Activated T-cell treated with anti-CD3 and anti-CD28 coated beads, Interleukin-2, amount 50 U/mL, for 4 hours (primary cell): ENCODE data around the gene TRAF2. TPM values are rescaled to one million over a fixed set of nuclear protein-coding genes. Genes with fewer than 3 reads are reported as not detected.
A peak's percentile ranks its signal among the peaks of the same experiment; 100 is the strongest.

Experiments used
- ATAC-seq, 2 donors: fragments of 200-7000 bp; cut with Tn5 transposase; one replicate each; pipeline ENCODE4 v1.10.0; 2021
- DNase-seq: peaks from one replicate; pipeline ENCODE4 v3.0.0-alpha.2; 2020
- H3K27me3 Mint-ChIP-seq: one replicate; pipeline ENCODE4 v1.8.0; 2021; ENCODE audit warnings: low read depth, mixed read lengths
- H3K36me3 Mint-ChIP-seq: one replicate; pipeline ENCODE4 v1.8.0; 2022; ENCODE audit warnings: mixed read lengths; ENCODE audit not compliant: insufficient read depth
- H3K4me1 Mint-ChIP-seq: one replicate; pipeline ENCODE4 v1.8.0; 2021; ENCODE audit warnings: low read depth, mixed read lengths
- H3K4me3 Mint-ChIP-seq: one replicate; pipeline ENCODE4 v1.8.0; 2021; ENCODE audit warnings: mild to moderate bottlenecking, moderate library complexity, mixed read lengths
- H3K9me3 Mint-ChIP-seq: one replicate; pipeline ENCODE4 v1.8.0; 2021; ENCODE audit warnings: mixed read lengths
- total RNA-seq, 3 donors: library from RNA; stranded (reverse); gene quantifications; one replicate each; pipeline ENCODE4 v1.2.1, GENCODE V29; 2021

Gene TRAF2
- total RNA-seq, 3 donors from 2014 or later: 64.3 to 73.4 (median 68.8) TPM

DNA sequence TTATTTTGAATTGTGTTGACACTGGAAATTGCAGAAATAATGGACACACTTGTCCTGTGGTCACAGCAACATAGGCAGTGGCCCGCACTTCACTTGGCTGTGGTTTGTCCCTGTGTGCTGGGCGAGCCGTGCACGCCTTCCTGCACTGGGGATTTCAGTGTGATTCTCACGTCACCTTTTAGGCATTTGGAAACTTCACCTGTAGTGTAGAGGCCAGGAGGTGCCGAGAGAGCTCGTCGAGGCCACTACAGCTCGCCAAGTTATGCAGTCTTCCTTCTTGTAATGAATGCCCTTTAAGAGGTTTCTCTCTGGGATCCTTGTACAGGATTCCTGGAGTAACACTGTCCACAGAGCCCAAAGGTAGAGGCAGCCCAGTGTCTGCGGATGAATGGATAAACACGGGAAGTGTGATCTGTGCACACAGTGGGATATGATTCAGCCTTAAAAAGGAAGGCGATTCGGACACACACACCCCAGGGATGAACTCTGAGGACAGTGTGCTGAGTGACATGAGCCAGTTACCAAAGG is 14.7 kb downstream of the TRAF2 start:
- H3K9me3 Mint-ChIP-seq: no peaks in the 10 kb centered on the region
- H3K36me3 Mint-ChIP-seq: peaks cover 22% of the 10 kb centered on the region
- H3K27me3 Mint-ChIP-seq: no peaks in the 10 kb centered on the region
- peaks cover 45% of the 10 kb centered on the region for H3K4me1 Mint-ChIP-seq
- ATAC-seq (no peak), DNase-seq (no peak)
- peak overlapping the region; percentile 72 for H3K4me3 Mint-ChIP-seq

DNA sequence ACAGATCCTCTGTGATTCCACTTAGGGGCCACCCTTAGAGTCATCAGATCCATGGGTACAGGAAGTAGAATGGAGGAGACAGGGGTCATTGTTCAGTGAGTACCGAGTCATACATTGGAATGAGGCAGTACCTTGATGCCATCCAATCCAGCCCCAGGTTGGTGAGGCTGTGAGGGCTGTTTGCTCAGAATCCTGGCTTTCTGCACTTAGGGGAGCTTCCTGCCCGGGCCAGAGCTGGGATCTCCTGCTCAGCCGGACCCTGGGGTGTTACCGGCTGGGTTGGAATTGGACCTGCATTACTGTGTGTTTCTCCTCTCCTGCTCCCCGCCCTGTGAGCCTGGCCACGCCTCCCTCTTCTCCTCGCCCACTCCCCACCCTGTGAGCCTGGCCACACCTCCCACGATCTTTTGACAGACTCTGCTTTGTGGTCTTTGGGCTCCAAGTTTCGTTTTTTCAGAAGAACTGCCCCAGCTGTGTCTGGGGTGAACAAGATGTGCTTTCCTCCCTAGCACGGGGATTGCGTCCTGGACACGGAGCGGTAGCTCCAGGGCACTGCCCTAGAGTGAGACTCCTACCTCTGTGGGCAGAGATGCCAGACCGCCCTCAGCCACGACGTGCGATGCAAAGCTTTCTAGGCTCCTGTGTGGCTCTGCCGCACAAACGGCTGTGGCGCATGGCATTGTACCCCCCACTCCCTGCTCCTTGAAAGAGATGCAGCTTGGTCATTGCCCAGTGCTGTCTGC is 15.4 kb downstream of the TRAF2 start:
- ATAC-seq: peak; percentile 68 to 78
- Mint-ChIP-seq H3K36me3 (peaks cover 24% of the 10 kb centered on the region), H3K27me3 (no peaks in the 10 kb centered on the region), H3K4me1 (peaks cover 47% of the 10 kb centered on the region), H3K4me3 (peak overlapping the region; percentile 72), H3K9me3 (no peaks in the 10 kb centered on the region)
- peak; percentile 73 for DNase-seq

DNA sequence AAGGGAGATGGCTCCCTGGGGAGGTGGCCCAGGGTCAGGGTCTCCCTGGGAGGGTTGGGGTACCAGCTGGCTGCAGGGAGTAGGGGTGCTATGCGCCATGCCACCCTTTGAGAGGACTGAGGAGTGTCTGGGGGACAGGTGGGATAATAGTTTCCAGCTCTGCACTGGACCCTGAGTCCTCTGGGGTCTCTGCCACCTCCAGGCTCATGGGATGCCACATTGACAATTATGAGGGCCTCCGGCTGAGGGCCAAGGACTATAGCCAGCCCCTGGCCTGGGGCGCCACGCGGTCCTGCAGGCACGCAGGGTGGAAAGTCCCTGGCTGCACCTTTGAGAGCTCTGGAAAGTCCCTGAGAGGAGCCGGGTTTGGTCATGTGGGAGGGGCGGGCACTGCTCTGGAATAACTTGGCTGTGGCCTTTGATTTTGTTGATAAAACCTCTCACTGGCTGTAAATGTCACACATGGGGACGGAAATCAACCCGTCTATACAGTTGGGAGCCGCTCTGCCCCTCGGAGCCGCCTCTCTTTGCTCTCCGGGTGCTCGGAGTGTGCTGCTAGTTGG is 16.0 kb downstream of the TRAF2 start:
- peak; percentile 92 to 93 for ATAC-seq
- DNase-seq: peak; percentile 80
- Mint-ChIP-seq H3K27me3 (no peaks in the 10 kb centered on the region), H3K9me3 (no peaks in the 10 kb centered on the region), H3K36me3 (peaks cover 24% of the 10 kb centered on the region), H3K4me1 (peaks cover 43% of the 10 kb centered on the region), H3K4me3 (peak overlapping the region; percentile 72)

DNA sequence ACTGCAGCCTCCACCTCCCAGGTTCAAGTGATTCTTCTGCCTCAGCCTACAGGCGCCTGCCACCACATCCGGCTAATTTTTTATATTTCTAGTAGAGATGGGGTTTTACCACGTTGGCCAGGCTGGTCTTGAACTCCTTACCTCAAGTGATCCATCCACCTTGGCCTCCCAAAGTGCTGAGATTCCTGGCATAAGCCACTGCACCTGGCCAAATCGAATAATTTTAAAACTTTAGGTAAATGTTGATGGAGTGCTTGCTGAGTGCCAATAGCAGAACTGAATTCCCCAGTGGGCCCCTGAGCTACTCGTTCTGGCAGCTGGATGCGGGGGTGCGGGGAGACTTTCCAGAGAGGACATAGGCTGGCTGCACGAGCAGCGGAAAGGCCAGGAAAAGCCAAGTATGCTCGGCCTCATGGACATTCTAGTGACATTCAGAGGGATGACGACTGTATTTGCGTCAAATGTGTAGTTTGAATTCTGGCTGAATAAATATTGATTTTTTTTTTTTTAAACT is 16.8 kb downstream of the TRAF2 start:
- peaks cover 43% of the 10 kb centered on the region for H3K4me1 Mint-ChIP-seq
- H3K4me3 Mint-ChIP-seq: no peak overlapping the region
- no peak for ATAC-seq
- DNase-seq: no peak
- no peaks in the 10 kb centered on the region for H3K9me3 Mint-ChIP-seq
- H3K36me3 Mint-ChIP-seq: peaks cover 24% of the 10 kb centered on the region
- no peaks in the 10 kb centered on the region for H3K27me3 Mint-ChIP-seq

GRCh38 chr9:136906266-136906665 is 19.9 kb downstream of the TRAF2 start:
- DNase-seq: no peak
- H3K4me3 Mint-ChIP-seq: no peak overlapping the region
- peaks cover 33% of the 10 kb centered on the region for H3K4me1 Mint-ChIP-seq
- H3K36me3 Mint-ChIP-seq: peaks cover 24% of the 10 kb centered on the region
- no peaks in the 10 kb centered on the region for H3K9me3 Mint-ChIP-seq
- no peak for ATAC-seq
- H3K27me3 Mint-ChIP-seq: no peaks in the 10 kb centered on the region

- Mint-ChIP-seq H3K36me3 (peaks cover 21% of the 10 kb centered on the region), H3K9me3 (no peaks in the 10 kb centered on the region), H3K4me3 (no peak overlapping the region)
These were observed 20.9 kb downstream of the TRAF2 start for GRCh38 chr9:136907011-136907914.

DNA sequence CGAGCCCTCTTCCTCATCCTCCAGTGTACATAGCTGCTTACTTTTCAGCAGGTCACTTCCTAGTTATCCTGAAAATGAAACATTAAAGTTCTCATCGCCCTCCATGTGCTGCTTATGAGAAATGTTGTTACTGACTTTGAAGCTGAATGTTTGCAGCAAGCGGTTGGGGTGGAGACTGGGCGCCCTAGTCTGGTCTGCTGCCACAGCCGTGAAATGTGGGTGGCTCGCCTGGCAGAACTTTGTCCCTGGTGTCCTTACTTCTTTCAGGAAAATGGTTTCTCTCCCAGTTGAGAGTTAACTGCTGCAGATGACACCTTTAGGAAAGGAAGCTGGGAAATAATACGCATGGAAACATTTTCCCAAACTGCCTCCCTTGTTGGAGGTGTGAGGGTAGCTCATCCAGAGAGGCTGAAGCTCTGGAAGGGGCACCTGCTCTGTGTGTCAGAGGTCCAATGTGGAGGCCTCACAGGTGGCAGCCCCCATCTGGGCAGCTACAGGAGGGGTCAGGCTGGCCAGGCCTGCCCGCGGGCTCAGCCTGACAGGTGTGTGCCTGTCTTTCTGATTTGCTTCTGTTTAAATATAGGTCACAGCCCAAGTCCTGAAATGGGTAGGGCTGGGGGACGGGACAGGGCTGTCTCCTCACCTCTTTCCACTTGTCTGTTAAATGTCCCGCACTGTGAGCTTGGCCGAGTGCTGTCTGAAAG is 24.0 kb downstream of the TRAF2 start:
- Mint-ChIP-seq H3K4me3 (no peak overlapping the region), H3K27me3 (no peaks in the 10 kb centered on the region), H3K36me3 (peaks cover 22% of the 10 kb centered on the region), H3K9me3 (no peaks in the 10 kb centered on the region), H3K4me1 (peaks cover 5% of the 10 kb centered on the region)
- ATAC-seq (peak in 1 of 2 donors; percentile 14), DNase-seq (no peak)

More at GRCh38 chr9:136907011-136907914, 20.9 kb downstream of the TRAF2 start:
- DNase-seq (no peak), ATAC-seq (no peak)
- peaks cover 23% of the 10 kb centered on the region for H3K4me1 Mint-ChIP-seq
- no peaks in the 10 kb centered on the region for H3K27me3 Mint-ChIP-seq

DNA sequence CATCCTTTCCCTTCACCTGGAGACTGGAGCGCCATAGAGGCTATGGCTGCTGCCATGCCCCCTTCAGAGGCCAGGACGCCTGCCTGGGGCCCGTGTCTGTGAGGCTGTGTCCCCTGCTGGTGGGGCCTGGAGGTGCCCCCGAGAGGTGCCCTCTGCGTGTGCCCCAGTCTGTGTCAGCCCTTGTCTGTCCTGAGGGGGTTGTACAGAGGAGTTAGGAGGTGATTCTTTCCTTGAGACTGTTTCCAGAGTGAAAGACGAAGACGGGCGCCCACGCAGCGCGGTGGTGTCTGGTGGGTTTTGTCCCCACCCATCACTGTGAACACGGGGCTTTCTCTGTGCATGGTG is 24.6 kb downstream of the TRAF2 start:
- H3K4me1 Mint-ChIP-seq: peaks cover 3% of the 10 kb centered on the region
- no peaks in the 10 kb centered on the region for H3K9me3 Mint-ChIP-seq
- ATAC-seq: peak; percentile 40 to 58
- H3K36me3 Mint-ChIP-seq: peaks cover 26% of the 10 kb centered on the region
- H3K4me3 Mint-ChIP-seq: no peak overlapping the region
- no peaks in the 10 kb centered on the region for H3K27me3 Mint-ChIP-seq
- DNase-seq: no peak

DNA sequence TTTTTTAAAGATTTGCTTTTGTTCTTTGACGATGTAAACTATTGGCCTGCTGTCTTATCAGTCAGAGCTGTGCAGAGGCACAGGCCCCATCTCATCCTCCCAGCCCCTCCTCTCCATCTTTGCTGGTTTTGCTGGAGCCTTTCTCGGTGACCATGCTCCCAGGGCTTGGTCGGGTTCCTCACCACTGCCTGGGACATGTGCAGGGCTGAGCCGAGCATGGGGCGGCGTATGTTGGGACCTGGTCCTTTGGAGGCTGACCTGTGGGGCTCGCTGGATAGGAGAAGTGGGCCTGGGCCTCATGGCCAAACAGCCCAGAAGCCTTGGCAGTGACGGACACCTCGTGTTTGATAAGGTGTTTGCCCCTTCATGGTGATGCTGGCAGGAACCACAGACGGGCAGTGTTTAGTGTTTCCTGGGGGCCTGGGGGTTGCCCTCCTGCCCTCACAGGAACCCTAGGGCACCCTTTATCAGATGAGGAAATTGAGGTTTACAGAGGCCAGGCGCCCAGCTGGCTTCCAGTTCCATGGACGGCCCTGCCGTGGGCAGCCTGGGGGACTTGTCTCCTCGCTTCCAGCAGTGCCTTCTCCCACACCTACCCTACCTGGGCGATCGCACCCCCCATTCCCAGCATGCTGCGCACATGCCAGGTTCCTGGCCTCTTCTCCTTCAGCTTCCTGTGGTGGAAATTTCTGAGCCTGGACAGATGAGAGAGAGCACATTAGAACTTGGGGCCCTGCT is 27.6 kb downstream of the TRAF2 start:
- Mint-ChIP-seq H3K4me1 (peaks cover 5% of the 10 kb centered on the region), H3K4me3 (no peak overlapping the region), H3K36me3 (peaks cover 39% of the 10 kb centered on the region), H3K9me3 (no peaks in the 10 kb centered on the region), H3K27me3 (no peaks in the 10 kb centered on the region)
- ATAC-seq: no peak
- no peak for DNase-seq

GRCh38 chr9:136915632-136916329 is 29.5 kb downstream of the TRAF2 start:
- no peaks in the 10 kb centered on the region for H3K27me3 Mint-ChIP-seq
- peaks cover 37% of the 10 kb centered on the region for H3K36me3 Mint-ChIP-seq
- H3K4me1 Mint-ChIP-seq: peaks cover 5% of the 10 kb centered on the region
- no peaks in the 10 kb centered on the region for H3K9me3 Mint-ChIP-seq
- H3K4me3 Mint-ChIP-seq: no peak overlapping the region
- ATAC-seq (no peak), DNase-seq (no peak)

GRCh38 chr9:136916330-136917184 is 30.2 kb downstream of the TRAF2 start:
- no peak for DNase-seq
- H3K4me3 Mint-ChIP-seq: no peak overlapping the region
- peak in 1 of 2 donors; percentile 21 for ATAC-seq
- H3K27me3 Mint-ChIP-seq: no peaks in the 10 kb centered on the region
- H3K4me1 Mint-ChIP-seq: peaks cover 5% of the 10 kb centered on the region
- no peaks in the 10 kb centered on the region for H3K9me3 Mint-ChIP-seq
- H3K36me3 Mint-ChIP-seq: peaks cover 37% of the 10 kb centered on the region

- peaks cover 5% of the 10 kb centered on the region for H3K4me1 Mint-ChIP-seq
- DNase-seq (no peak), ATAC-seq (no peak)
- H3K27me3 Mint-ChIP-seq: no peaks in the 10 kb centered on the region
- H3K36me3 Mint-ChIP-seq: peaks cover 37% of the 10 kb centered on the region
- H3K9me3 Mint-ChIP-seq: no peaks in the 10 kb centered on the region
- H3K4me3 Mint-ChIP-seq: no peak overlapping the region
These were observed 31.6 kb downstream of the TRAF2 start for GRCh38 chr9:136917902-136918301.
